AG04450 (cell line): ENCODE data around the gene MBNL1. TPM values are rescaled to one million over a fixed set of nuclear protein-coding genes. Genes with fewer than 3 reads are reported as not detected.

ENCODE experiments used
- CTCF ChIA-PET: fragments of 300-600, 350-600 bp; formaldehyde crosslinking; extraction: SDS; loops from one replicate; lab custom pipeline; 2022; ENCODE audit warnings: antibody characterized with exemption, inconsistent platforms; lab: Charles Lee
- POLR2A ChIA-PET: fragments of 350-600 bp; formaldehyde crosslinking; extraction: SDS; loops from one replicate; lab custom pipeline; 2021; ENCODE audit warnings: antibody characterized with exemption, inconsistent platforms; lab: Yijun Ruan, JAX
- DNase-seq: peaks from one replicate; pipeline ENCODE4 v3.0.0-alpha.2; 2011; ENCODE audit warnings: low read depth, low spot score
- H3K27ac ChIP-seq: one replicate; pipeline ENCODE4 v1.5.1; 2012; ENCODE audit warnings: low read depth, low read length, control low read depth
- H3K27me3 ChIP-seq: one replicate; pipeline ENCODE4 v1.6.0; 2012; ENCODE audit warnings: low read length; ENCODE audit not compliant: control insufficient read depth, insufficient read depth
- H3K4me3 ChIP-seq: 2 replicates; pipeline ENCODE4 v1.5.1; 2011; ENCODE audit warnings: mild to moderate bottlenecking, low read depth, low read length, control low read depth
- H3K9me3 ChIP-seq: 2 replicates; pipeline ENCODE4 v1.5.1; 2012; ENCODE audit warnings: low read length; ENCODE audit not compliant: control insufficient read depth, insufficient read depth
- polyA plus RNA-seq: library from polyadenylated mRNA; depleted of rRNA; stranded (reverse); fragments of >200 nt; gene quantifications from 2 replicates; pipeline ENCODE4 v1.2.3, GENCODE V29; 2011
- TF ChIP-seq, protein P1 (sequence below): IDR thresholded peaks from 2 replicates; pipeline ENCODE4 v1.5.1; 2011; ENCODE audit warnings: low read depth, low read length, control low read depth, inconsistent platforms

MBNL1 gene
- polyA plus RNA-seq, 1 experiment = 92.1 TPM

DNA sequence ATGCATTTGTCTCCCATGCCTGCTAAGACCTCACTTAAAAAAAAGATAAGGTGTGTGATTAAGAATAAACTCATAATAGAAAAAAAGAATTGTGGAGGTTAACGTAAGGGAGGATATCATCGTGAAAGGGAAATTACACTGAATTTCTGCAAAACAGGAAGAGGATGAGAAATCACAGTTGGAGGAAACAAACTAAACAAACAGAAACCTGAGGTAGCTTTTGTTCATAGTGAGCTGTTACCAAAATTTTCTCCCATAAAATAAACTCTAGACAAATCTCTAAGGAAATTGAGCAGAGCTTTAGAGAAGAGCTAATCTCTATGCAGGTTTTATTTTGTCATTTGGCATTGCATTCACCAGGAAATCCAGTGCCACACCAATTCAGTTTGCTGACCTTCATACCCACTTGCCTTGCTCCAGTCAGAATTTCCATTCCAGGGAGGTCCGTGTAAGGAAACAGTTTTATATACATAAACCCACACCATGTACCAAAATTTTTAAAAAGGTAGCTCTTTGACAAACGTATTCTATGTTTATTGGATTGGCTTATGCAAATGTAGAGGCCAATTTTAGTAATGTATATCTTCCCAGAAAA is 231.2 kb downstream of the MBNL1 start:
- Histone ChIP-seq H3K4me3 (no peak overlapping the region), H3K9me3 (no peaks in the 10 kb centered on the region), H3K27ac (no peak overlapping the region), H3K27me3 (no peaks in the 10 kb centered on the region)
- DNase-seq = no peak
- ChIA-PET POLR2A (no interaction called here), CTCF (interaction anchor here (1.7 kb wide), 1 partner anchor 28 kb away, joined by 3 read pairs; no protein-coding TSS in a partner anchor)
- TF ChIP-seq, protein P1, sequence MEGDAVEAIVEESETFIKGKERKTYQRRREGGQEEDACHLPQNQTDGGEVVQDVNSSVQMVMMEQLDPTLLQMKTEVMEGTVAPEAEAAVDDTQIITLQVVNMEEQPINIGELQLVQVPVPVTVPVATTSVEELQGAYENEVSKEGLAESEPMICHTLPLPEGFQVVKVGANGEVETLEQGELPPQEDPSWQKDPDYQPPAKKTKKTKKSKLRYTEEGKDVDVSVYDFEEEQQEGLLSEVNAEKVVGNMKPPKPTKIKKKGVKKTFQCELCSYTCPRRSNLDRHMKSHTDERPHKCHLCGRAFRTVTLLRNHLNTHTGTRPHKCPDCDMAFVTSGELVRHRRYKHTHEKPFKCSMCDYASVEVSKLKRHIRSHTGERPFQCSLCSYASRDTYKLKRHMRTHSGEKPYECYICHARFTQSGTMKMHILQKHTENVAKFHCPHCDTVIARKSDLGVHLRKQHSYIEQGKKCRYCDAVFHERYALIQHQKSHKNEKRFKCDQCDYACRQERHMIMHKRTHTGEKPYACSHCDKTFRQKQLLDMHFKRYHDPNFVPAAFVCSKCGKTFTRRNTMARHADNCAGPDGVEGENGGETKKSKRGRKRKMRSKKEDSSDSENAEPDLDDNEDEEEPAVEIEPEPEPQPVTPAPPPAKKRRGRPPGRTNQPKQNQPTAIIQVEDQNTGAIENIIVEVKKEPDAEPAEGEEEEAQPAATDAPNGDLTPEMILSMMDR = no peak

DNA sequence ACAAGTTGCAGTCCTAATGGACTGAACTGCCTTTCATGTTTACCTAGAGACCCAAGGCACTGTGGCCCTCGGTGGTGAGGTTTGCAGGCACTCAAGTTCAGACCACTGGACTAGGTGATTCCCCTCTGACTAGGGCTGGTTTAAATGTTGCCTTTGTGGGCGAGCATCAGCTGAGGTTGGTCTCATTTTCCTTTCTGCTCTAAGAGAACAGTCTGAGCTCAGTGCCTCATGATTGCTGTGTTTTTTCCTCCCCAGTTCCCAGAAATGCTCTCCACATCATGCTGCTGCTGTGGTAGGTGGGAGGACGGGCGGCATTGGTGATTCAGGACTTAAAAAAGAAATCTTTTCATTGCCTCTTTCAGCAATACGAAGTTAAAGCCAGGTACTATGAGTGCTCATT is 237.2 kb downstream of the MBNL1 start:
- H3K9me3 ChIP-seq = no peaks in the 10 kb centered on the region
- DNase-seq = no peak
- POLR2A ChIA-PET = no interaction called here
- no peak overlapping the region for H3K27ac ChIP-seq
- CTCF ChIA-PET = no interaction called here
- TF ChIP-seq, protein P1 = no peak
- H3K4me3 ChIP-seq = no peak overlapping the region
- H3K27me3 ChIP-seq = no peaks in the 10 kb centered on the region

DNA sequence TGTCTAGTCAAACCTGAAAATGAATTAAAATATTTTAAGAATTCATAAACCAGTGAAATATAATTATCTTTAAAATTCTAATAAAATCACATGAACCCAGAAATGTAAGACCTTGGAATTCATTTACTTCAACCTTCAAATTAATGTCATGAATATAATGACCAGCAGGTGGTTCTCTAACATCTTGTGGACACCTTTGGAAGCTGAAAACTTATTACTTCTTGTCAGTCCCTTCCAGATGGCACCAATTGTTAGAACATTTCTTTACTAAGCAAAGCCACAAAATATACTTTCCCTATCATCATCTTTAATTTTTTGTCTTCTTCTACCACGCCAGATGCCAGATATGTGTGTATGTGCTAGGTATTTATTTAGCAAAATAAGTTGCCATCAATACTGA is 240.0 kb downstream of the MBNL1 start:
- Histone ChIP-seq H3K27ac (no peak overlapping the region), H3K4me3 (no peak overlapping the region), H3K9me3 (no peaks in the 10 kb centered on the region), H3K27me3 (no peaks in the 10 kb centered on the region)
- POLR2A ChIA-PET = no interaction called here
- no peak for DNase-seq
- TF ChIP-seq, protein P1 = no peak
- CTCF ChIA-PET = interaction anchor here (0.7 to 1.4 kb wide), 2 partner anchors 14 to 16 kb away, joined by 3 to 4 read pairs; no protein-coding TSS in a partner anchor

DNA sequence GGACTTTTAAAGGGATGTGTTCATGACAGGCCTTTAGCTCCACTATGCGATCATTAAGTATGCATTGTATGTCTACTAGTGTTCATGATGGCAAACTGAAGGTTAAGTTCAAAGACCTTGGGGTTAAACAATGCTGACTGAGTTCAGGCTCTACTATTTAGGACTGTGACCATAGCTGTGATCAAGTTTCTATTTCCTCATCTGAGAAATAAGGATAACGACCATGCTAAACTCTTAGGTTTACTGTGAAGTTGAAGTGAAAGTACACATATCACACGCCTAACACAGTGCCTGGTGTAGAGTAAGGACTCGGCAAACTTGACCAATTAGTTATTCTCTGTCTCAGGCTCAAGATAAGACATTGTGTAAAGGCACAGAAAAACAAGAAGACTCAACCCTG is 243.2 kb downstream of the MBNL1 start:
- CTCF ChIA-PET = interaction anchor here (2.9 kb wide), 1 partner anchor 11 kb away, joined by 16 read pairs; no protein-coding TSS in a partner anchor
- H3K27me3 ChIP-seq = no peaks in the 10 kb centered on the region
- no peak for DNase-seq
- no peak overlapping the region for H3K27ac ChIP-seq
- TF ChIP-seq, protein P1 = no peak
- H3K9me3 ChIP-seq = no peaks in the 10 kb centered on the region
- POLR2A ChIA-PET = no interaction called here
- H3K4me3 ChIP-seq = no peak overlapping the region

DNA sequence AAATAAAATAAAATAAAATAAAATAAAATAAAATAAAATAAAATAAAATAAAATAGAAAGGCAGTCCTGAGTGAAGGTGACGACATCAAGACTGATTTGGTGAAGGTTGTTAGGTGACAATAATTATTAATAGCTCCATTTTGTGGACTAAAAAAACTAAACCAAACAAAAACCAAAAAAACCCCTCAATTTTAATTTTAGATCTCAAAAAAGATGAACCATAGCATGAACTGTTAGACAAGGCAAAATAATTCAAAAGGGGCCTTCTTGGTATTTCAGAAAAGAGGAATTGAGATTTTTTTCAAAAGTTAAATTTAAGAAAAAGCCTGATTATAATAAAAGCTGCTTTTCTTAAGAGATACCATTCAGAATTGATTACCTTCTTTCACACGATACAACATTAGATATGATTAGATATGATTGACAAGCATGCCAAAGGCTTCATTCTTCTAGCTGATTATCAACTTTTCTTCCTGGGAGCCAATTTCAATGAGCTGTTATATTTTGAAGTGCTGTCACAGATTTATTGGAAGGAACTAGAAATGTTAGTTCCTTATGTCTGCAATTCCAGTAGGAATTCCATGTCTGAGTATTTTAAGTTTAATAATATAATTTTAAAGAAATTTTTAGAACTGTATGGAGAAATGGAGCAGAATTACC is 244.7 kb downstream of the MBNL1 start:
- TF ChIP-seq, protein P1 = no peak
- H3K4me3 ChIP-seq = no peak overlapping the region
- no peak for DNase-seq
- H3K27me3 ChIP-seq = no peaks in the 10 kb centered on the region
- ChIA-PET POLR2A (no interaction called here), CTCF (interaction anchor here (1.0 to 2.9 kb wide), 2 partner anchors 10 to 61 kb away, joined by 4 to 16 read pairs; no protein-coding TSS in a partner anchor)
- no peaks in the 10 kb centered on the region for H3K9me3 ChIP-seq
- no peak overlapping the region for H3K27ac ChIP-seq
